Loucy (cell line): Measurements from ENCODE around the gene HMMR.

Source experiments
- H2AFZ ChIP-seq: fragments of 200-600 bp; sonication (generic); 2 replicates; pipeline ENCODE4 v1.6.0; 2016; ENCODE audit warnings: antibody characterized with exemption, mild to moderate bottlenecking, low read length, moderate library complexity
- H3F3A ChIP-seq: fragments of 200-600 bp; 2 replicates; pipeline ENCODE4 v1.6.0; 2016; ENCODE audit warnings: antibody characterized with exemption, low read depth, mild to moderate bottlenecking
- H3K27me3 ChIP-seq: fragments of 200-600 bp; sonication (generic); 2 replicates; pipeline ENCODE4 v1.6.1; 2014; ENCODE audit warnings: low read length, mild to moderate bottlenecking; ENCODE audit not compliant: insufficient read depth, poor library complexity, severe bottlenecking
- H3K36me3 ChIP-seq: fragments of 200-600 bp; sonication (generic); 2 replicates; pipeline ENCODE4 v1.6.1; 2016; ENCODE audit warnings: low read length; ENCODE audit not compliant: insufficient read depth
- H3K4me1 ChIP-seq: fragments of 200-600 bp; sonication (generic); 2 replicates; pipeline ENCODE4 v1.5.1; 2014; ENCODE audit warnings: low read length, mild to moderate bottlenecking; ENCODE audit not compliant: insufficient read depth, poor library complexity, severe bottlenecking
- H3K4me2 ChIP-seq: fragments of 200-600 bp; sonication (generic); 2 replicates; pipeline ENCODE4 v1.6.0; 2014; ENCODE audit warnings: antibody characterized with exemption, low read length, low read depth, mild to moderate bottlenecking; ENCODE audit not compliant: poor library complexity, severe bottlenecking
- H3K4me3 ChIP-seq: fragments of 200-600 bp; sonication (generic); 2 replicates; pipeline ENCODE4 v1.5.1; 2014; ENCODE audit warnings: low read length, mild to moderate bottlenecking, mixed read lengths; ENCODE audit not compliant: poor library complexity, severe bottlenecking
- H3K79me2 ChIP-seq: fragments of 200-600 bp; sonication (generic); 2 replicates; pipeline ENCODE4 v1.6.1; 2014; ENCODE audit warnings: low read length; ENCODE audit not compliant: insufficient read depth
- H3K9ac ChIP-seq: fragments of 200-600 bp; sonication (generic); 2 replicates; pipeline ENCODE4 v1.6.0; 2014; ENCODE audit warnings: mild to moderate bottlenecking, low read depth, low read length, moderate library complexity; ENCODE audit not compliant: poor library complexity, severe bottlenecking
- H3K9me2 ChIP-seq: fragments of 200-600 bp; sonication (generic); replicated peaks from 2 replicates; pipeline ENCODE4 v1.6.1; 2016; ENCODE audit warnings: low read depth, low read length, mixed read lengths
- H3K9me3 ChIP-seq: fragments of 200-600 bp; sonication (generic); 2 replicates; pipeline ENCODE4 v1.6.1; 2014; ENCODE audit warnings: mild to moderate bottlenecking, antibody characterized with exemption, low read length, low read depth; ENCODE audit not compliant: insufficient read depth
- H4K20me1 ChIP-seq: fragments of 200-600 bp; sonication (generic); 2 replicates; pipeline ENCODE4 v1.6.0; 2014; ENCODE audit warnings: antibody characterized with exemption, low read length, mild to moderate bottlenecking; ENCODE audit not compliant: insufficient read depth, poor library complexity, severe bottlenecking
- EZH2phosphoT487 ChIP-seq: fragments of 200-600 bp; IDR thresholded peaks from 2 replicates; pipeline ENCODE4 v1.6.1; 2018; ENCODE audit warnings: antibody characterized with exemption, mild to moderate bottlenecking, moderate library complexity, borderline replicate concordance
- TF ChIP-seq, protein P1 (sequence below): fragments of 200-600 bp; sonication (generic); conservative IDR thresholded peaks from 2 replicates; pipeline ENCODE4 v1.5.1; 2014; ENCODE audit warnings: mild to moderate bottlenecking, antibody characterized with exemption, low read length

HMMR gene

GRCh38 chr5:163498886-163499285 lies 38.5 kb downstream of the HMMR start:
- TF ChIP-seq, protein P1, sequence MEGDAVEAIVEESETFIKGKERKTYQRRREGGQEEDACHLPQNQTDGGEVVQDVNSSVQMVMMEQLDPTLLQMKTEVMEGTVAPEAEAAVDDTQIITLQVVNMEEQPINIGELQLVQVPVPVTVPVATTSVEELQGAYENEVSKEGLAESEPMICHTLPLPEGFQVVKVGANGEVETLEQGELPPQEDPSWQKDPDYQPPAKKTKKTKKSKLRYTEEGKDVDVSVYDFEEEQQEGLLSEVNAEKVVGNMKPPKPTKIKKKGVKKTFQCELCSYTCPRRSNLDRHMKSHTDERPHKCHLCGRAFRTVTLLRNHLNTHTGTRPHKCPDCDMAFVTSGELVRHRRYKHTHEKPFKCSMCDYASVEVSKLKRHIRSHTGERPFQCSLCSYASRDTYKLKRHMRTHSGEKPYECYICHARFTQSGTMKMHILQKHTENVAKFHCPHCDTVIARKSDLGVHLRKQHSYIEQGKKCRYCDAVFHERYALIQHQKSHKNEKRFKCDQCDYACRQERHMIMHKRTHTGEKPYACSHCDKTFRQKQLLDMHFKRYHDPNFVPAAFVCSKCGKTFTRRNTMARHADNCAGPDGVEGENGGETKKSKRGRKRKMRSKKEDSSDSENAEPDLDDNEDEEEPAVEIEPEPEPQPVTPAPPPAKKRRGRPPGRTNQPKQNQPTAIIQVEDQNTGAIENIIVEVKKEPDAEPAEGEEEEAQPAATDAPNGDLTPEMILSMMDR, result no peak
- TF ChIP-seq EZH2phosphoT487, result no peak
- no peak overlapping the region for H2AFZ ChIP-seq
- no peaks in the 10 kb centered on the region for H3K27me3 ChIP-seq
- peaks cover 4% of the 10 kb centered on the region for H3K79me2 ChIP-seq
- H3F3A ChIP-seq, result no peaks in the 10 kb centered on the region
- H3K9me2 ChIP-seq, result no peaks in the 10 kb centered on the region
- H3K4me3 ChIP-seq, result no peak overlapping the region
- H3K9ac ChIP-seq, result no peak overlapping the region
- no peaks in the 10 kb centered on the region for H3K36me3 ChIP-seq
- no peaks in the 10 kb centered on the region for H3K4me1 ChIP-seq
- H3K9me3 ChIP-seq, result no peaks in the 10 kb centered on the region
- H3K4me2 ChIP-seq, result no peak overlapping the region
- no peaks in the 10 kb centered on the region for H4K20me1 ChIP-seq

GRCh38 chr5:163502521-163502920 lies 42.1 kb downstream of the HMMR start:
- Histone ChIP-seq H3K4me2 (peak overlapping the region; percentile 71), H3K4me3 (peak overlapping the region; percentile 96), H3K9me3 (no peaks in the 10 kb centered on the region), H3K79me2 (peaks cover 33% of the 10 kb centered on the region), H4K20me1 (peaks cover 18% of the 10 kb centered on the region), H3F3A (no peaks in the 10 kb centered on the region), H3K9ac (peak overlapping the region; percentile 94), H2AFZ (peak overlapping the region; percentile 85), H3K36me3 (no peaks in the 10 kb centered on the region), H3K9me2 (no peaks in the 10 kb centered on the region), H3K4me1 (peaks cover 6% of the 10 kb centered on the region), H3K27me3 (no peaks in the 10 kb centered on the region)
- TF ChIP-seq, protein P1, result no peak
- TF ChIP-seq EZH2phosphoT487, result no peak

DNA sequence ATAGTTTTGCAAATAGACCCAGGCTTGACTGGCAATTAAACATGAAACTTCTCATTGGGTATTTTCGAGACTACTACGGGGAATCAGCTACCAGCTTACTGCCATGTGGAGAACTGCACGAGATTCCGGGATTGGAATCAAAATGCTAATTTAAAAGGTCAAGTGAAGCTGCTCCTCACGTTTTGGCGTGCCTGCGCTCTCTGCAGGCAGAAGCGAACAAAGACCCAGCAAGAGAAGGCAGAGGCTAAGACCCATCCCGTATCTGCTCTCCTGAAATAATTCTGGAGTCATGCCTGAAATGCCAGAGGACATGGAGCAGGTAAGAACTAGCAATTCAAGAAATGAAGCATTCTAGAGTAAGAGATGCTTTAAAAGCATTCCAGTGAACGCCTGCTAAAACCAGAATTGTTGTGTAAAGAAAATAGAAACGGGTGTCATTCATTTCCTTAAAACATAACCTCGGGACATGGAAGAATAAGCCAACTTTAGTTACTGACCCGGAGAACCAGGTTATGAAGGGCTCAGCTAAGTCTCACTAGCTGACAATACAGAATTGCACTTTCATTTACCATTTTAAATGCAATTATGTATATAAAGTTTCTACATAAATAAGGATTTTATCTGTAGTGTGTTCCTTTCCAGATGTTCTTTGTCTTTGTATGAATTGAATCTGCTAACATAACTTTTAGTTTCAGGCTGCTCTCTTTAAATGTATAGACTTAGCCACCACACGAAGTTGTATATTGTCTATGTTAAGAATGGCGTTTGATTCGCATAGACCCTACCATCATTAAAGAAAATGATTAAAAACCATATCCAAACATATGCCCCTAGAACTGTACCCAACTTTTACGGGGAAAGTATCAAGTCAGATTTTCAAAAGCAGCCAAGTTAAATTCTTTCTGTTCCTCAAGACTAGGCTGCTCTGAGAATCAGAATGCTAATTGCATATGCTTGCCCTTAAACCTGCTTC lies 43.0 kb downstream of the HMMR start:
- no peaks in the 10 kb centered on the region for H3K9me2 ChIP-seq
- no peaks in the 10 kb centered on the region for H3K27me3 ChIP-seq
- H4K20me1 ChIP-seq, result peaks cover 26% of the 10 kb centered on the region
- H3K4me1 ChIP-seq, result peaks cover 6% of the 10 kb centered on the region
- H3F3A ChIP-seq, result no peaks in the 10 kb centered on the region
- peak overlapping the region; percentile 94 for H3K9ac ChIP-seq
- H3K4me3 ChIP-seq, result peak overlapping the region; percentile 96
- H3K4me2 ChIP-seq, result peak overlapping the region; percentile 71
- H3K79me2 ChIP-seq, result peaks cover 42% of the 10 kb centered on the region
- TF ChIP-seq, protein P1, result peak; percentile 48
- TF ChIP-seq EZH2phosphoT487, result no peak
- no peaks in the 10 kb centered on the region for H3K36me3 ChIP-seq
- no peaks in the 10 kb centered on the region for H3K9me3 ChIP-seq
- H2AFZ ChIP-seq, result peak overlapping the region; percentile 85
